NK-92 treated with Interleukin-12 subunit alpha and Interleukin-12 subunit beta, amount 100 ng/mL, for 24 hours (cell line): ENCODE results near the gene CD2BP2.
"Not testable (repeated sequence)": the region's sequence is repeated elsewhere in the genome, so short reads cannot be mapped to it uniquely, and the experiment has no call there.

ENCODE experiments used
- DNase-seq: peaks from one replicate; lab custom pipeline; 2025; lab: John Stamatoyannopoulos, UW

The CD2BP2 gene

GRCh38 chr16:30358990-30359870, 4.1 kb upstream of the CD2BP2 start:
- no peak for DNase-seq

- no peak for DNase-seq
These were observed 3.4 kb upstream of the CD2BP2 start for GRCh38 chr16:30358577-30358936.

- DNase-seq, result no peak
These were observed 2.8 kb upstream of the CD2BP2 start for GRCh38 chr16:30357715-30358576.

- DNase-seq, result no peak
These were observed 2.1 kb upstream of the CD2BP2 start for GRCh38 chr16:30357085-30357714.

GRCh38 chr16:30356401-30357084, 1.4 kb upstream of the CD2BP2 start:
- no peak for DNase-seq

GRCh38 chr16:30355954-30356308, 823 bp upstream of the CD2BP2 start:
- no peak for DNase-seq

GRCh38 chr16:30354423-30355143, 525 bp downstream of the CD2BP2 start:
- DNase-seq, result no peak

- no peak for DNase-seq
These were observed 1.5 kb downstream of the CD2BP2 start for GRCh38 chr16:30353438-30354129.

GRCh38 chr16:30352488-30353401, 2.4 kb downstream of the CD2BP2 start:
- no peak for DNase-seq

GRCh38 chr16:30351586-30352419, 3.3 kb downstream of the CD2BP2 start:
- no peak for DNase-seq

- no peak for DNase-seq
These were observed 4.1 kb downstream of the CD2BP2 start for GRCh38 chr16:30351001-30351441.

GRCh38 chr16:30350134-30350871, 4.8 kb downstream of the CD2BP2 start:
- DNase-seq, result peak; percentile 63

- peak; percentile 54 for DNase-seq
These were observed 5.4 kb downstream of the CD2BP2 start for GRCh38 chr16:30349675-30350074.

GRCh38 chr16:30348929-30349328, 6.2 kb downstream of the CD2BP2 start:
- no peak for DNase-seq

GRCh38 chr16:30348113-30348512, 7.0 kb downstream of the CD2BP2 start:
- no peak for DNase-seq

GRCh38 chr16:30346286-30346685, 8.8 kb downstream of the CD2BP2 start:
- DNase-seq, result no peak

GRCh38 chr16:30343491-30343820, 11.7 kb downstream of the CD2BP2 start:
- DNase-seq, result not testable (repeated sequence)
